Measurements from ENCODE around the gene BRAP.

GRCh38 chr12:111656016-111656415 is 29.7 kb downstream of the BRAP start:
- TF ChIP-seq, protein P1, sequence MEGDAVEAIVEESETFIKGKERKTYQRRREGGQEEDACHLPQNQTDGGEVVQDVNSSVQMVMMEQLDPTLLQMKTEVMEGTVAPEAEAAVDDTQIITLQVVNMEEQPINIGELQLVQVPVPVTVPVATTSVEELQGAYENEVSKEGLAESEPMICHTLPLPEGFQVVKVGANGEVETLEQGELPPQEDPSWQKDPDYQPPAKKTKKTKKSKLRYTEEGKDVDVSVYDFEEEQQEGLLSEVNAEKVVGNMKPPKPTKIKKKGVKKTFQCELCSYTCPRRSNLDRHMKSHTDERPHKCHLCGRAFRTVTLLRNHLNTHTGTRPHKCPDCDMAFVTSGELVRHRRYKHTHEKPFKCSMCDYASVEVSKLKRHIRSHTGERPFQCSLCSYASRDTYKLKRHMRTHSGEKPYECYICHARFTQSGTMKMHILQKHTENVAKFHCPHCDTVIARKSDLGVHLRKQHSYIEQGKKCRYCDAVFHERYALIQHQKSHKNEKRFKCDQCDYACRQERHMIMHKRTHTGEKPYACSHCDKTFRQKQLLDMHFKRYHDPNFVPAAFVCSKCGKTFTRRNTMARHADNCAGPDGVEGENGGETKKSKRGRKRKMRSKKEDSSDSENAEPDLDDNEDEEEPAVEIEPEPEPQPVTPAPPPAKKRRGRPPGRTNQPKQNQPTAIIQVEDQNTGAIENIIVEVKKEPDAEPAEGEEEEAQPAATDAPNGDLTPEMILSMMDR (IDR thresholded peaks at IDR 0.05; ENCODE audit: poor library complexity, severe bottlenecking): no peak
- TF ChIP-seq EZH2 (IDR thresholded peaks at IDR 0.05; ENCODE audit: borderline replicate concordance, insufficient read depth, low read length, poor library complexity, severe bottlenecking): no peak
- no peak for TF ChIP-seq MXI1 (conservative IDR thresholded peaks at IDR 0.05; ENCODE audit: poor library complexity, severe bottlenecking)
- no peak for TF ChIP-seq EP300 (conservative IDR thresholded peaks at IDR 0.05; ENCODE audit: poor library complexity, severe bottlenecking)
- TF ChIP-seq POLR2AphosphoS5 (IDR thresholded peaks at IDR 0.05): no peak

All from neural cell (in vitro differentiated cells).